Psoas muscle (tissue), 8 donors: ENCODE data around the gene HK1. TPM values are rescaled to one million over a fixed set of nuclear protein-coding genes. Genes with fewer than 3 reads are reported as not detected.

Source experiments
- ATAC-seq, 4 donors: fragments of 200-7000 bp; cut with Tn5 transposase; one replicate each; pipeline ENCODE4 v1.9.1; 2020; ENCODE audit warnings: moderate library complexity in 3 of 4, mild to moderate bottlenecking in 2 of 4
- DNase-seq, 2 donors: peaks; one replicate each; pipeline ENCODE4 v3.0.0-alpha.2; 2020
- H3K27ac ChIP-seq: fragments of 200-600 bp; one replicate; pipeline ENCODE4 v1.8.0; 2022
- H3K27me3 ChIP-seq, 3 donors: fragments of 200-600 bp in 1 of 3; one replicate each; pipeline versions ENCODE4 v1.6.1 to v1.8.0; 2013 to 2022; ENCODE audit warnings: low read length in 2 of 3, mild to moderate bottlenecking in 2 of 3, moderate library complexity in 1 of 3; ENCODE audit not compliant: insufficient read depth in 3 of 3
- H3K36me3 ChIP-seq, 2 donors: fragments of 200-600 bp in 1 of 2; one replicate each; pipeline versions ENCODE4 v1.6.1 to v1.8.0; 2013 to 2022; ENCODE audit warnings: low read depth in 1 of 2, mild to moderate bottlenecking in 1 of 2, moderate library complexity in 1 of 2; ENCODE audit not compliant: insufficient read depth in 1 of 2
- H3K4me1 ChIP-seq: fragments of 200-600 bp; one replicate; pipeline ENCODE4 v1.8.0; 2022
- H3K4me3 ChIP-seq: fragments of 200-600 bp; one replicate; pipeline ENCODE4 v1.8.0; 2022; ENCODE audit warnings: mild to moderate bottlenecking
- H3K9me3 ChIP-seq: fragments of 200-600 bp; one replicate; pipeline ENCODE4 v1.8.0; 2022
- WGBS, 3 donors: extraction: QIAGEN DNeasy Blood & Tissue Kit; methylation state at CpG; one replicate each; pipeline versions ENCODE4 v1.1.6 to v1.1.7; 2013; 5-methylcytosine and 5-hydroxymethylcytosine counted together
- intact Hi-C, 2 donors: fragments of 100-400 bp; cut with DNase I; formaldehyde crosslinking; loops; one replicate each; pipeline versions ENCODE4 v1.11.0 to v1.14.2; 2022
- polyA plus RNA-seq, 3 donors: library from polyadenylated mRNA; stranded (reverse); fragments of 200-250 nt; gene quantifications; one replicate each; pipeline ENCODE4 v1.2.3, GENCODE V29; 2013
- total RNA-seq, 4 donors: library from RNA; stranded (reverse); fragmentation: NEBNext Ultra II Directional in 2 of 4; extraction: Animal tissue kit (Norgen Biotek cat#: 25700) in 2 of 4; gene quantifications; one replicate each; pipeline versions ENCODE4 v1.2.1 to v1.2.4, GENCODE V29; 2021 to 2023
- TF ChIP-seq, protein P1 (sequence below): fragments of 200-600 bp; IDR thresholded peaks from one replicate; pipeline ENCODE4 v1.8.0; 2022; ENCODE audit warnings: antibody characterized with exemption
- donor health status: healthy with polysubstance abuse.
- donor health status: DM: no; HTN: no; CAD: no; lungs with moderate emphysema.
- donor health status: Bipolar disorder and iron deficiency.
- donor health status: healthy.
- donor health status: DM: yes; HTN: yes; CAD: no.
- donor health status: DM: no; HTN: no; CAD: no.
- donor health status: DM: no; HTN: no; CAD: no.
- donor health status: DM: yes; HTN: yes; CAD: no.

Gene HK1
- total and polyA plus RNA-seq, 7 donors: 134 to 336 (median 254) TPM

DNA sequence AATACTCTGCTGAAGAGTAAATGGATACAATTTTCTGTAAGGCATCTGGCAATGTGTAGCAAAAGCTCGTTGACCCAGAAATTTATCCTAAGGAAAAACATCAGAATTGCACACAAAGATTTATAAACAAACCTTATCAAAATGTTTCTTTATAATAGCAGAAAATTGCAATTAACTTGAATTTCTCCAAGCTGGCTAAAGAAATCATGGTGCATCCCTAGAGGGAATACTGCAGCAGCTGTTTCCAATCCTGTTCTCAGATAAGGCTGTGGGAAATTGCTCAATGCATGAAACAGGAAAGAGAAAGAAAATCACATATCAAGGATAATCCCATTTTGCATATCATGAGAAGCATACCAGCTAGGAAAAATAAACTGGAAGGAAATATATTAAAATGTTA is 119.7 kb downstream of the HK1 start:
- intact Hi-C loops: no loop called here
- no peak overlapping the region for H3K4me3 ChIP-seq
- no peak for DNase-seq
- H3K36me3 ChIP-seq: peaks cover 9 to 100% of the 10 kb centered on the region in 2 donors
- TF ChIP-seq, protein P1, sequence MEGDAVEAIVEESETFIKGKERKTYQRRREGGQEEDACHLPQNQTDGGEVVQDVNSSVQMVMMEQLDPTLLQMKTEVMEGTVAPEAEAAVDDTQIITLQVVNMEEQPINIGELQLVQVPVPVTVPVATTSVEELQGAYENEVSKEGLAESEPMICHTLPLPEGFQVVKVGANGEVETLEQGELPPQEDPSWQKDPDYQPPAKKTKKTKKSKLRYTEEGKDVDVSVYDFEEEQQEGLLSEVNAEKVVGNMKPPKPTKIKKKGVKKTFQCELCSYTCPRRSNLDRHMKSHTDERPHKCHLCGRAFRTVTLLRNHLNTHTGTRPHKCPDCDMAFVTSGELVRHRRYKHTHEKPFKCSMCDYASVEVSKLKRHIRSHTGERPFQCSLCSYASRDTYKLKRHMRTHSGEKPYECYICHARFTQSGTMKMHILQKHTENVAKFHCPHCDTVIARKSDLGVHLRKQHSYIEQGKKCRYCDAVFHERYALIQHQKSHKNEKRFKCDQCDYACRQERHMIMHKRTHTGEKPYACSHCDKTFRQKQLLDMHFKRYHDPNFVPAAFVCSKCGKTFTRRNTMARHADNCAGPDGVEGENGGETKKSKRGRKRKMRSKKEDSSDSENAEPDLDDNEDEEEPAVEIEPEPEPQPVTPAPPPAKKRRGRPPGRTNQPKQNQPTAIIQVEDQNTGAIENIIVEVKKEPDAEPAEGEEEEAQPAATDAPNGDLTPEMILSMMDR: no peak
- ATAC-seq: no peak
- whole genome bisulfite sequencing, 3 donors: 57 to 63% (median 61%) methylated on average over 1 of the region's 1 CpG
- no peaks in the 10 kb centered on the region for H3K4me1 ChIP-seq
- no peaks in the 10 kb centered on the region for H3K9me3 ChIP-seq
- no peak overlapping the region for H3K27ac ChIP-seq
- no peaks in the 10 kb centered on the region for H3K27me3 ChIP-seq

DNA sequence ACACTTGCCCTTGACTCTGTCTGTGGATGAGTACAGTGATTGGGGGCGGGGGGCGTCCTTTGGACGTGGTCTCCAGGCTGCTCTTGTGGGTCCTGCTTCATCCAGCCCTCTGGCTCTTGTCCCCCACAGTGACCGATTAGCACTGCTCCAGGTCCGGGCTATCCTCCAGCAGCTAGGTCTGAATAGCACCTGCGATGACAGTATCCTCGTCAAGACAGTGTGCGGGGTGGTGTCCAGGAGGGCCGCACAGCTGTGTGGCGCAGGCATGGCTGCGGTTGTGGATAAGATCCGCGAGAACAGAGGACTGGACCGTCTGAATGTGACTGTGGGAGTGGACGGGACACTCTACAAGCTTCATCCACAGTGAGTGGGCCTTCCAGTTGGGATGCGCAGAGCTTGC is 120.2 kb downstream of the HK1 start:
- intact Hi-C loops: no loop called here
- no peaks in the 10 kb centered on the region for H3K4me1 ChIP-seq
- peaks cover 9 to 100% of the 10 kb centered on the region in 2 donors for H3K36me3 ChIP-seq
- no peak overlapping the region for H3K27ac ChIP-seq
- ATAC-seq: peak in 1 of 4 donors; percentile 12
- no peaks in the 10 kb centered on the region for H3K27me3 ChIP-seq
- H3K4me3 ChIP-seq: no peak overlapping the region
- TF ChIP-seq, protein P1: no peak
- 68 to 73% (median 72%) methylated on average over 16 of the region's 16 CpGs for WGBS, 3 donors
- no peaks in the 10 kb centered on the region for H3K9me3 ChIP-seq
- DNase-seq: no peak

- H3K9me3 ChIP-seq: no peaks in the 10 kb centered on the region
- H3K4me3 ChIP-seq: no peak overlapping the region
- no peak overlapping the region for H3K27ac ChIP-seq
- peaks cover 9 to 96% of the 10 kb centered on the region in 2 donors for H3K36me3 ChIP-seq
- no peak for ATAC-seq
- peaks cover 1% of the 10 kb centered on the region for H3K4me1 ChIP-seq
- no peaks in the 10 kb centered on the region for H3K27me3 ChIP-seq
- peak in 1 of 2 donors; percentile 39 for DNase-seq
- WGBS, 3 donors: 88 to 95% (median 92%) methylated on average over 23 of the region's 23 CpGs
- intact Hi-C loops: no loop called here
- TF ChIP-seq, protein P1: no peak
Measured at GRCh38 chr10:69400936-69401335, 122.6 kb downstream of the HK1 start.

GRCh38 chr10:69401416-69401815 is 123.1 kb downstream of the HK1 start:
- no peak overlapping the region for H3K27ac ChIP-seq
- TF ChIP-seq, protein P1: no peak
- H3K27me3 ChIP-seq: no peaks in the 10 kb centered on the region
- no peak overlapping the region for H3K4me3 ChIP-seq
- ATAC-seq (no peak), DNase-seq (no peak)
- WGBS, 3 donors: 58 to 77% (median 67%) methylated on average over 11 of the region's 11 CpGs
- no peaks in the 10 kb centered on the region for H3K9me3 ChIP-seq
- peaks cover 5% of the 10 kb centered on the region for H3K4me1 ChIP-seq
- peaks cover 9 to 91% of the 10 kb centered on the region in 2 donors for H3K36me3 ChIP-seq
- intact Hi-C loops: no loop called here

GRCh38 chr10:69402386-69402785 is 124.1 kb downstream of the HK1 start:
- no peak overlapping the region for H3K27ac ChIP-seq
- H3K9me3 ChIP-seq: no peaks in the 10 kb centered on the region
- peaks cover 8% of the 10 kb centered on the region for H3K4me1 ChIP-seq
- H3K27me3 ChIP-seq: no peaks in the 10 kb centered on the region
- DNase-seq (no peak), ATAC-seq (no peak)
- intact Hi-C loops: no loop called here
- TF ChIP-seq, protein P1: no peak
- H3K36me3 ChIP-seq: peaks cover 9 to 82% of the 10 kb centered on the region in 2 donors
- H3K4me3 ChIP-seq: no peak overlapping the region
- WGBS, 3 donors: 55 to 82% (median 64%) methylated on average over 6 of the region's 6 CpGs
